A673 (cell line): ENCODE measurements around the gene MCIDAS. TPM values are rescaled to one million over a fixed set of nuclear protein-coding genes. Genes with fewer than 3 reads are reported as not detected.

ENCODE experiments used
- BruUV-seq: library from RNA; stranded (reverse); fragments of 400-500 nt; replicated peaks from 2 replicates; lab custom pipeline; 2021; lab: Mats Ljungman, UMichigan
- CTCF ChIA-PET: fragments of 300-600 bp; sonication (Branson Sonifier 250); formaldehyde crosslinking; loops from one replicate; lab custom pipeline; 2022; ENCODE audit warnings: antibody characterized with exemption; lab: Charles Lee
- POLR2A ChIA-PET: fragments of 300-600 bp; sonication (Branson Sonifier 250); formaldehyde crosslinking; loops from one replicate; lab custom pipeline; 2022; ENCODE audit warnings: antibody characterized with exemption; ENCODE audit not compliant: low non-redundant PET; lab: Charles Lee
- DNase-seq: peaks from one replicate; pipeline ENCODE4 v3.0.0-alpha.2; 2015; ENCODE audit warnings: low spot score
- H3K27ac ChIP-seq: fragments of 200-600 bp; sonication (generic); 2 replicates; pipeline ENCODE4 v1.5.1; 2016; ENCODE audit warnings: mixed run types, low read depth, mild to moderate bottlenecking, mixed read lengths, antibody characterized with exemption, low read length; ENCODE audit not compliant: poor library complexity, severe bottlenecking
- H3K27me3 ChIP-seq: fragments of 200-600 bp; sonication (generic); replicated peaks from 2 replicates; pipeline ENCODE4 v1.6.1; 2017; ENCODE audit warnings: mixed run types, low read depth, mild to moderate bottlenecking, mixed read lengths, antibody characterized with exemption, low read length; ENCODE audit not compliant: insufficient read depth, poor library complexity
- H3K36me3 ChIP-seq: fragments of 200-600 bp; sonication (generic); 2 replicates; pipeline ENCODE4 v1.6.1; 2016; ENCODE audit warnings: mixed run types, mild to moderate bottlenecking, mixed read lengths, antibody characterized with exemption, low read length; ENCODE audit not compliant: insufficient read depth, poor library complexity, severe bottlenecking
- H3K4me1 ChIP-seq: fragments of 200-600 bp; sonication (generic); 2 replicates; pipeline ENCODE4 v1.6.1; 2017; ENCODE audit warnings: mixed run types, mild to moderate bottlenecking, mixed read lengths, antibody characterized with exemption, low read length; ENCODE audit not compliant: insufficient read depth, poor library complexity, severe bottlenecking
- H3K4me3 ChIP-seq: fragments of 200-600 bp; sonication (generic); 2 replicates; pipeline ENCODE4 v1.5.1; 2016; ENCODE audit warnings: low read depth, mixed run types, mild to moderate bottlenecking, mixed read lengths, low read length; ENCODE audit not compliant: poor library complexity, severe bottlenecking
- H3K9me3 ChIP-seq: fragments of 200-600 bp; sonication (generic); 2 replicates; pipeline ENCODE4 v1.6.1; 2016; ENCODE audit warnings: mixed run types, low read depth, mild to moderate bottlenecking, mixed read lengths, antibody characterized with exemption, low read length; ENCODE audit not compliant: poor library complexity, severe bottlenecking
- EZH2 ChIP-seq: fragments of 200-600 bp; sonication (generic); IDR thresholded peaks from 2 replicates; pipeline ENCODE4 v1.6.1; 2017; ENCODE audit warnings: borderline replicate concordance, low read depth, mild to moderate bottlenecking, mixed read lengths, antibody characterized with exemption, low read length; ENCODE audit not compliant: poor library complexity, severe bottlenecking
- intact Hi-C: fragments of 100-400 bp; cut with micrococcal nuclease; formaldehyde crosslinking; loops from one replicate; pipeline ENCODE4 v1.10.0; 2022; ENCODE audit not compliant: unreplicated experiment
- total RNA-seq: library from RNA; stranded (reverse); gene quantifications from 2 replicates; pipeline ENCODE4 v1.2.3, GENCODE V29; 2021
- TF ChIP-seq, protein P1 (sequence below): fragments of 300-800, 200-600 bp; sonication (generic); conservative IDR thresholded peaks from 2 replicates; pipeline ENCODE4 v1.5.1; 2017; ENCODE audit warnings: low read depth, mild to moderate bottlenecking, antibody characterized with exemption, low read length, moderate library complexity, mixed read lengths

MCIDAS gene
- total RNA-seq, 1 experiment from 2014 or later = 0.47 TPM

DNA sequence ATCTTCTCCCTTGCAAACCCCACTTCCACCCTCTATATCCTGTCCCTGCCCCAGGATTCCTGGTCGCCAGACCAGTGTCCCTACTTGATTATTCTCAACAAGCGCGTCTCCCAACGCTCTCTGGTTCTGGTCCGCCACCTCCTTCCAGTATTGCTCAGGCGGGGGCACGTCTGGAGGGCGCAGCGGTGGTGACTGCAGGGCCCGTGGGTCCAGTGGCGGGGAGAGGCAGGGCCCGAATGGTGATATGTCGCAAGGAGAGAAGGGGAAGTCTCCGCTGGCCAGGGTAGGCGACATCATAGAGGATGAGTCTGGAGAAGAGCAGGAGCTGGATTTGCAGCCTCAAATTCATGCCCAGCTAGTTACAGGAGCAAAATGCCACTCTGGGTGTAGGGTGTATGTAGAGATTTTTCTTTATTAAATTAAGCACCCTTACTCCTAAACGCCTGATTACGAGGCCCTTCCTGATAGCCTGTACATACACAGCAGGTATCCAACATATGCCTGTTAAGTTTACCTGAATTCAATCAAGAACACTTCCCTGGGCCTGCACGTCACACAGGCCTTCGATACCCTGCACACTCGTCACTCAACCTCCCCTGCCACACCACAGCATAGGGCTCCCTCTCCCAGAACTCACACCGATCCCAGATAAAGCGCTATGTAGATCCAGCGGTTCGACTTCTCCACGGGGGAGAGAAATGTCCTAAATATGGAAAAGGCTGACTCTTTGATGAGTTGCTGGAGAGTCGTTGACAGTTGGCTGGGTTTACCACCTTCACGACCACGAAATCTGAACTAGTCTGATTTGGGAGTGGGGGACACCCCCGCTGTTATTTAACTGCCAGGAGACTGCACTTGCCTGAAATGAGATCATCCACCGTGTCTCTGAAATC lies 4.8 kb downstream of the MCIDAS start:
- Histone ChIP-seq H3K27ac (no peak overlapping the region), H3K36me3 (no peaks in the 10 kb centered on the region), H3K27me3 (no peaks in the 10 kb centered on the region), H3K4me1 (no peaks in the 10 kb centered on the region), H3K4me3 (no peak overlapping the region), H3K9me3 (no peaks in the 10 kb centered on the region)
- POLR2A ChIA-PET = no interaction called here
- TF ChIP-seq, protein P1, sequence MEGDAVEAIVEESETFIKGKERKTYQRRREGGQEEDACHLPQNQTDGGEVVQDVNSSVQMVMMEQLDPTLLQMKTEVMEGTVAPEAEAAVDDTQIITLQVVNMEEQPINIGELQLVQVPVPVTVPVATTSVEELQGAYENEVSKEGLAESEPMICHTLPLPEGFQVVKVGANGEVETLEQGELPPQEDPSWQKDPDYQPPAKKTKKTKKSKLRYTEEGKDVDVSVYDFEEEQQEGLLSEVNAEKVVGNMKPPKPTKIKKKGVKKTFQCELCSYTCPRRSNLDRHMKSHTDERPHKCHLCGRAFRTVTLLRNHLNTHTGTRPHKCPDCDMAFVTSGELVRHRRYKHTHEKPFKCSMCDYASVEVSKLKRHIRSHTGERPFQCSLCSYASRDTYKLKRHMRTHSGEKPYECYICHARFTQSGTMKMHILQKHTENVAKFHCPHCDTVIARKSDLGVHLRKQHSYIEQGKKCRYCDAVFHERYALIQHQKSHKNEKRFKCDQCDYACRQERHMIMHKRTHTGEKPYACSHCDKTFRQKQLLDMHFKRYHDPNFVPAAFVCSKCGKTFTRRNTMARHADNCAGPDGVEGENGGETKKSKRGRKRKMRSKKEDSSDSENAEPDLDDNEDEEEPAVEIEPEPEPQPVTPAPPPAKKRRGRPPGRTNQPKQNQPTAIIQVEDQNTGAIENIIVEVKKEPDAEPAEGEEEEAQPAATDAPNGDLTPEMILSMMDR = no peak
- no peak for TF ChIP-seq EZH2
- no peak for DNase-seq
- intact Hi-C loops = no loop called here
- CTCF ChIA-PET = no interaction called here
- no TSS peak for BruUV-seq

DNA sequence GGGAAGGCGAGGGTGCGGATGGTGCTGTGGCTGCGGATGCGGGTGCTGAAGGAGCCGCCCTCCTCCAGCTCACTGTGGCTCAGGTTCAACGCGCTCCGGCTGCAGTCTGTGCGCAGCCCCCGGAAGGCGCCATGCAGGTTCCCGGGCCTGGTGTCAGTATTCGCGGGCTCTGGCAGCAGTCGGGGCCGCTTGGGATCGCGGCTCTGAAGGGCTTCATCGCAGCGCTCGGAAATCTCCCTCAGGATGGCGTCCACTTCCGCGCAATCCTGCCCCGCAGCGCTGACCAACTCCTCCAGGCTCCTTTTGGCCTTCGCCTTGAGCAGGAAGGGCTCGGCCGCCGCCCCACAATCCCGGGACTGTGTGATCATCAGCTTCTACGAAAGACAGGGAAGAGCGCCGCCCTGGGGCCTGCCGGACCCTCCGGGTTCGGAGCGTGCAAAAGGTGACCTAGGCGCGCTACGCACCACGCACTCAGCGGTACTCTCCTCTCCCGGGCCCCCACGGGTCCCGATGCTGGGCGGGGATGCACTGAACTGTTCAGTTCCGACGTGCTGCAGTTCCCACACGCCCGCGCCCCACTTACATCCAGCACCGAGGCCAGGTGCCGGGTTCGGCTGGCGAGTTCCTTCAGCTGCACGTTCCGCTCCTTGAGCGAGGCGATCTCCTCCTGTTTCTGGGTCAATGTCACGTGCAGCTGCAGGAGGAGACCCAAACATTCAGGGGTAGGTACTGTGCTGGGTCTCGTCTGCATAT lies 6.5 kb downstream of the MCIDAS start:
- no TSS peak for BruUV-seq
- DNase-seq = no peak
- TF ChIP-seq EZH2 = no peak
- TF ChIP-seq, protein P1 = no peak
- Histone ChIP-seq H3K36me3 (no peaks in the 10 kb centered on the region), H3K27me3 (no peaks in the 10 kb centered on the region), H3K4me1 (no peaks in the 10 kb centered on the region), H3K4me3 (no peak overlapping the region), H3K9me3 (no peaks in the 10 kb centered on the region), H3K27ac (no peak overlapping the region)
- intact Hi-C loops = no loop called here
- POLR2A ChIA-PET = no interaction called here
- CTCF ChIA-PET = no interaction called here

DNA sequence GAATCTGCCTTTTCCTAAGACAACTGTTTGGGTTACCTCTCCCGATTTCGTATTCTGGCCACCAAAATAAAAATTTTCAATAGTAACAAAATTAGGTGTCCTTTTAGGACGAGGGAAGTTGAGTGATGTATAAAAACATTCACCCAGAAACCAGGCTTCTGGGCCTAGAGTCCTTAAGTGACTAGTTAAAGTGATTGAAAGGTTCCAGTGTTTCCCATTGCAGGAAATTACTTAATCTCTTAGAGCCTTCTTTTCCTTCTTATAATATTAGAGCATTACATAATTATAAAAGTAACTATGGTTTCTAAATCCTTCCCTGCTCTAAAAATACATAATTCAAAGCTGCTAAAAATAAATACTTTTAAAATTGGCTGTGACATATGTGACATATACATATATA lies 7.3 kb downstream of the MCIDAS start:
- Histone ChIP-seq H3K27ac (no peak overlapping the region), H3K4me1 (no peaks in the 10 kb centered on the region), H3K9me3 (no peaks in the 10 kb centered on the region), H3K36me3 (no peaks in the 10 kb centered on the region), H3K4me3 (no peak overlapping the region), H3K27me3 (no peaks in the 10 kb centered on the region)
- ChIA-PET POLR2A (no interaction called here), CTCF (no interaction called here)
- TF ChIP-seq, protein P1 = no peak
- TF ChIP-seq EZH2 = no peak
- intact Hi-C loops = no loop called here
- DNase-seq = no peak
- BruUV-seq = no TSS peak
